Bladder microvascular endothelial cell (primary cell): ENCODE data around the gene RNLS. TPM values are rescaled to one million over a fixed set of nuclear protein-coding genes. Genes with fewer than 3 reads are reported as not detected.

ENCODE experiments used
- total RNA-seq: library from RNA; depleted of rRNA; stranded (reverse); fragments of >200 nt; gene quantifications from 2 replicates; pipeline ENCODE4 v1.2.3, GENCODE V29; 2014

RNLS gene
- 0.65 and 1.6 TPM in 2 replicates for total RNA-seq

GRCh38 chr10:88582806-88583583 is at the start of gene RNLS:
Gene RNLS (minus strand): TSS chr10:88583318.

GRCh38 chr10:88586462-88586861 is 3.3 kb upstream of the RNLS start, which contains the start of gene LIPJ:
Gene LIPJ (plus strand): TSS chr10:88586762. CDS start chr10:88590688, 3,926 bp downstream.

Other genes starting within 250 kb of the RNLS start
- gene LIPJ, start 3.4 kb upstream of the RNLS start, total RNA-seq = under 0.01 TPM in 1 of 2 replicates, not detected in the other
- gene LIPF, start 81.1 kb upstream of the RNLS start, total RNA-seq = not detected in 2 replicates
- gene LIPK, start 122.9 kb upstream of the RNLS start, total RNA-seq = not detected in 2 replicates
- gene LIPN, start 176.7 kb upstream of the RNLS start, total RNA-seq = not detected in 2 replicates
- not detected in 2 replicates for gene LIPM, start 219.4 kb upstream of the RNLS start, total RNA-seq